ENCODE results near the gene SLC13A4.
A peak's percentile ranks its signal among the peaks of the same experiment; 100 is the strongest.
"Not testable (repeated sequence)": the region's sequence is repeated elsewhere in the genome, so short reads cannot be mapped to it uniquely, and the experiment has no call there.

Gene SLC13A4

GRCh38 chr7:135685306-135686084, 42.5 kb downstream of the SLC13A4 start:
- no peak for DNase-seq

- DNase-seq, result no peak
Observed at GRCh38 chr7:135684699-135685098, 43.3 kb downstream of the SLC13A4 start.

GRCh38 chr7:135684136-135684535, 43.9 kb downstream of the SLC13A4 start:
- no peak for DNase-seq

GRCh38 chr7:135683609-135684008, 44.4 kb downstream of the SLC13A4 start:
- no peak for DNase-seq

GRCh38 chr7:135682191-135682590, 45.8 kb downstream of the SLC13A4 start:
- no peak for DNase-seq

GRCh38 chr7:135681762-135682161, 46.2 kb downstream of the SLC13A4 start:
- DNase-seq, result no peak

- DNase-seq, result peak; percentile 80
Observed at GRCh38 chr7:135678612-135679575, 49.1 kb downstream of the SLC13A4 start.

- DNase-seq, result no peak
Observed at GRCh38 chr7:135673360-135673706, 54.7 kb downstream of the SLC13A4 start.

- DNase-seq, result peak; percentile 46
Observed at GRCh38 chr7:135672560-135673359, 55.2 kb downstream of the SLC13A4 start.

GRCh38 chr7:135670179-135670578, 57.8 kb downstream of the SLC13A4 start:
- no peak for DNase-seq

- no peak for DNase-seq
Observed at GRCh38 chr7:135669774-135670173, 58.2 kb downstream of the SLC13A4 start.

GRCh38 chr7:135668852-135669395, 59.1 kb downstream of the SLC13A4 start:
- DNase-seq, result not testable (repeated sequence)

- DNase-seq, result not testable (repeated sequence)
Observed at GRCh38 chr7:135667626-135668025, 60.4 kb downstream of the SLC13A4 start.

GRCh38 chr7:135666846-135667245, 61.1 kb downstream of the SLC13A4 start:
- DNase-seq, result no peak

- no peak for DNase-seq
Observed at GRCh38 chr7:135666156-135666555, 61.8 kb downstream of the SLC13A4 start.

GRCh38 chr7:135665042-135665441, 62.9 kb downstream of the SLC13A4 start:
- no peak for DNase-seq

- DNase-seq, result no peak
Observed at GRCh38 chr7:135664046-135664589, 63.9 kb downstream of the SLC13A4 start.

GRCh38 chr7:135662373-135663114, 65.4 kb downstream of the SLC13A4 start, which contains the start of gene STMP1:
Gene STMP1 (plus strand): TSS chr7:135662514.
- DNase-seq, result peak; percentile 96

- no peak for DNase-seq
Observed at GRCh38 chr7:135662123-135662372, 65.9 kb downstream of the SLC13A4 start.

- no peak for DNase-seq
Observed at GRCh38 chr7:135661311-135662122, 66.5 kb downstream of the SLC13A4 start.
